GM18498 (cell line): ENCODE data around the gene FAM90A1.
"Not testable (repeated sequence)": the region's sequence is repeated elsewhere in the genome, so short reads cannot be mapped to it uniquely, and the experiment has no call there.

Experiments
- ATAC-seq: cut with Tn5 transposase; IDR thresholded peaks from one replicate; pipeline ENCODE4 v1.9.1; 2021; ENCODE audit warnings: mild to moderate bottlenecking, moderate library complexity; ENCODE audit not compliant: unreplicated experiment

FAM90A1 gene

DNA sequence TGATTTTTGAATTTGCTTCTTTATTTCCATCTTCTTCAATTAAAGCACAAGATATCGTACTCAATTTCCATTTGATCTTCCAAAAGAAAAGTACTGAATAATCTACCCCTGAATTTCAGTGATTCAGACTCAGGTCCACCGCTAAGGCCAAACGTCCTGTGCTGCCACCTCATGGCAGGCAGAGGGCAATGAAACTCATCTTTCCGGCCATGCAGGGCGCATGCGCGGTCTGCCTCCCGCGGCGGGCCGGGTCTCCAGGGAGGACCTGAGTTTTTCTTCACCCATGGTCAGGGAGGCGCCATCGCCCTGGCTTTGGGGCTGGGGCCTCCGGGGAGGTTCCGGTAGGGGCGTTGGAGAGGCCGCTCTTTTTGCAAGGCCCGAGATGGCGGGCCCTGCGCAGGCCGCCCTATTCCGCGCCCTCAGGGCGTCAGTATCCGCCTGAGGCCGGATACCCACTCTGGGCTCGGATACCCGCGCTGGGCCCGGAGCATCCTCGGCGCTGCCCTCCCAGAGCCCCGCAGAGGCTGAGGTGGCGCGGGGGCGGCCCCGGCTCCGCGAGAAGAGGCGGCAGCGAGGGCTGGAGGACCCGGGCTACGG lies 47.3 kb downstream of the FAM90A1 start:
- not testable (repeated sequence) for ATAC-seq

DNA sequence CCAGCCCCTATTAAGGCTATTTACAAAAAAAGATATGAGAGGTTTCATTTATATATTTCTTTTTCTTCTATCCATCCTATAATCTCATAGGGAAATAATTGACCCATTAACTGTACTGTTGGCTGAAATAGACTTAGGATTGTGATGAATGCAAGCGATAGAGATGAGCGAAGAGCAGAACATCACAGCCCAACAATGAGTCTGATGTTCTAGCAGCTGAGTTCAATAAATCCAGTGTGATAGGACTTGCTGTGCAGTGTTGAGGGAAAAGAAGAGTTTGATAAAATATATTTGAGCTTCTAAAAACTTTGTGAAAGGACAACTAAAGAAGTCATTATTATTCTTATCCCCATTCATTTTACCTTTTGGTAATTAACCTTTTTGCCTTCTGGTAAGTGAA lies 54.5 kb downstream of the FAM90A1 start:
- ATAC-seq, result not testable (repeated sequence)
